ENCODE results near the gene DCUN1D5. TPM values are rescaled to one million over a fixed set of nuclear protein-coding genes. Genes with fewer than 3 reads are reported as not detected.

DCUN1D5 gene
- total and polyA plus RNA-seq, 2 experiments from 2014 or later = 75.5 to 182 TPM

- H3K27me3 ChIP-seq = no peaks in the 10 kb centered on the region
- no peaks in the 10 kb centered on the region for H3K9me3 ChIP-seq (ENCODE audit: low read depth)
- DNase-seq (ENCODE audit: low read depth in 1 of 2, low spot score in 1 of 2) = no peak
- peaks cover 52% of the 10 kb centered on the region for H3K36me3 ChIP-seq
- no peak overlapping the region for H3K4me3 ChIP-seq
- H3K27ac ChIP-seq = no peak overlapping the region
- TF ChIP-seq CTCF (IDR thresholded peaks at IDR 0.05; ENCODE audit: low read depth, low read length) = no peak
- H3K4me1 ChIP-seq (ENCODE audit: low read depth) = no peaks in the 10 kb centered on the region
Measured at GRCh38 chr11:103076361-103076760, 15.6 kb downstream of the DCUN1D5 start.

DNA sequence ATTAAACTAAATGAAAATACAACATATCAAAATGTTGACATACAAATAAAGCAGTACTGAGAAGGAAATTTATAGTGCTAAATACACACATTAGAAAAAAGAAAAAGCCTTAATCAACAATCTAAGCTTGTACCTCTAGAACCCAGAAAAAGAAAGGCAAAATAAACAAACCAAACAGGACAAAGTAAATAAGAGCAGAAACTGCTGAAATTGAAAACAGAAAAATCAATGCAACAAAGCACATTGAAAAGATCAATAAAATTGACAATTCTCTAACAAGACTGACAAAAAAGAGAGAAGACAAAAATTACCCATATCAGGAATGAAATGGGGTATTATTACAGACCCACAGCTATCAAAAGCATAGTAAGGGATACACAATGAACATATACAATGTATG lies 21.0 kb downstream of the DCUN1D5 start:
- Histone ChIP-seq H3K4me3 (no peak overlapping the region), H3K4me1 (ENCODE audit: low read depth) (no peaks in the 10 kb centered on the region), H3K27ac (no peak overlapping the region), H3K27me3 (no peaks in the 10 kb centered on the region), H3K9me3 (ENCODE audit: low read depth) (no peaks in the 10 kb centered on the region), H3K36me3 (peaks cover 17% of the 10 kb centered on the region)
- no peak for DNase-seq (ENCODE audit: low read depth in 1 of 2, low spot score in 1 of 2)
- no peak for TF ChIP-seq CTCF (IDR thresholded peaks at IDR 0.05; ENCODE audit: low read depth, low read length)

GRCh38 chr11:103070142-103070541 lies 21.8 kb downstream of the DCUN1D5 start:
- H3K27me3 ChIP-seq = no peaks in the 10 kb centered on the region
- no peaks in the 10 kb centered on the region for H3K4me1 ChIP-seq (ENCODE audit: low read depth)
- DNase-seq (ENCODE audit: low read depth in 1 of 2, low spot score in 1 of 2) = no peak
- no peaks in the 10 kb centered on the region for H3K9me3 ChIP-seq (ENCODE audit: low read depth)
- peaks cover 20% of the 10 kb centered on the region for H3K36me3 ChIP-seq
- no peak overlapping the region for H3K4me3 ChIP-seq
- no peak for TF ChIP-seq CTCF (IDR thresholded peaks at IDR 0.05; ENCODE audit: low read depth, low read length)
- no peak overlapping the region for H3K27ac ChIP-seq

GRCh38 chr11:103069367-103069766 lies 22.6 kb downstream of the DCUN1D5 start:
- Histone ChIP-seq H3K36me3 (peaks cover 20% of the 10 kb centered on the region), H3K9me3 (ENCODE audit: low read depth) (no peaks in the 10 kb centered on the region), H3K4me1 (ENCODE audit: low read depth) (no peaks in the 10 kb centered on the region), H3K27me3 (no peaks in the 10 kb centered on the region), H3K4me3 (no peak overlapping the region), H3K27ac (no peak overlapping the region)
- TF ChIP-seq CTCF (IDR thresholded peaks at IDR 0.05; ENCODE audit: low read depth, low read length) = no peak
- no peak for DNase-seq (ENCODE audit: low read depth in 1 of 2, low spot score in 1 of 2)

GRCh38 chr11:103067118-103067517 lies 24.8 kb downstream of the DCUN1D5 start:
- Histone ChIP-seq H3K27me3 (no peaks in the 10 kb centered on the region), H3K36me3 (peaks cover 31% of the 10 kb centered on the region), H3K4me1 (ENCODE audit: low read depth) (no peaks in the 10 kb centered on the region), H3K27ac (no peak overlapping the region), H3K9me3 (ENCODE audit: low read depth) (no peaks in the 10 kb centered on the region), H3K4me3 (no peak overlapping the region)
- DNase-seq (ENCODE audit: low read depth in 1 of 2, low spot score in 1 of 2) = no peak
- TF ChIP-seq CTCF (IDR thresholded peaks at IDR 0.05; ENCODE audit: low read depth, low read length) = no peak

GRCh38 chr11:103061656-103062055 lies 30.3 kb downstream of the DCUN1D5 start:
- H3K27me3 ChIP-seq = no peaks in the 10 kb centered on the region
- DNase-seq (ENCODE audit: low read depth in 1 of 2, low spot score in 1 of 2) = no peak
- no peaks in the 10 kb centered on the region for H3K4me1 ChIP-seq (ENCODE audit: low read depth)
- H3K4me3 ChIP-seq = no peak overlapping the region
- no peak overlapping the region for H3K27ac ChIP-seq
- peaks cover 51% of the 10 kb centered on the region for H3K36me3 ChIP-seq
- no peak for TF ChIP-seq CTCF (IDR thresholded peaks at IDR 0.05; ENCODE audit: low read depth, low read length)
- no peaks in the 10 kb centered on the region for H3K9me3 ChIP-seq (ENCODE audit: low read depth)

Measured in cardiac muscle cell (in vitro differentiated cells and primary cell).